H1 (cell line): Measurements from ENCODE around the gene TUBA4B. TPM values are rescaled to one million over a fixed set of nuclear protein-coding genes. Genes with fewer than 3 reads are reported as not detected.

Source experiments
- CTCF ChIA-PET: fragments of 300-600 bp; sonication (Branson Sonifier 250); formaldehyde crosslinking; loops from one replicate; lab custom pipeline; 2021; ENCODE audit not compliant: partially characterized antibody; lab: Charles Lee
- POLR2A ChIA-PET: fragments of 300-600 bp; sonication (Branson Sonifier 250); formaldehyde crosslinking; loops from one replicate; lab custom pipeline; 2021; ENCODE audit warnings: inconsistent platforms; ENCODE audit not compliant: partially characterized antibody; lab: Charles Lee
- DNase-seq, 2 experiments: peaks; one replicate each; pipeline versions ENCODE4 v3.0.0 to v3.0.0-alpha.2; 2010 to 2022; ENCODE audit warnings: low spot score in 2 of 2, low read depth in 1 of 2, mixed read lengths in 1 of 2
- FAIRE-seq: peaks from 2 replicates; lab custom pipeline; 2011; peaks lifted over from hg19 to GRCh38; lab: Jason Lieb, UNC
- H2AFZ ChIP-seq: 2 replicates; pipeline ENCODE4 v1.8.1; 2012; ENCODE audit warnings: low read length, inconsistent platforms
- H2AK5ac ChIP-seq: 2 replicates; pipeline ENCODE4 v1.6.1; 2013; ENCODE audit warnings: low read depth, low read length
- H2BK120ac ChIP-seq: replicated peaks from 2 replicates; pipeline ENCODE3; 2013; ENCODE audit warnings: low read depth, low read length, inconsistent platforms
- H2BK12ac ChIP-seq: 2 replicates; pipeline ENCODE4 v1.6.1; 2013; ENCODE audit warnings: low read depth, low read length
- H2BK15ac ChIP-seq: 2 replicates; pipeline ENCODE4 v1.6.1; 2013; ENCODE audit warnings: low read length
- H2BK20ac ChIP-seq: 2 replicates; pipeline ENCODE4 v1.6.1; 2013; ENCODE audit warnings: low read length
- H2BK5ac ChIP-seq: 2 replicates; pipeline ENCODE4 v1.6.1; 2013; ENCODE audit warnings: low read depth, low read length
- H3K14ac ChIP-seq: 2 replicates; pipeline ENCODE4 v1.6.1; 2013; ENCODE audit warnings: inconsistent platforms; ENCODE audit not compliant: insufficient read length
- H3K18ac ChIP-seq: 2 replicates; pipeline ENCODE4 v1.6.1; 2013; ENCODE audit warnings: low read length; ENCODE audit errors: extremely low read depth
- H3K23ac ChIP-seq: 2 replicates; pipeline ENCODE4 v1.6.1; 2013; ENCODE audit warnings: inconsistent platforms; ENCODE audit not compliant: insufficient read length
- H3K23me2 ChIP-seq: 2 replicates; pipeline ENCODE4 v1.6.1; 2013; ENCODE audit warnings: low read depth, low read length
- H3K27ac ChIP-seq: 2 replicates; pipeline ENCODE4 v1.6.1; 2011; ENCODE audit warnings: low read depth, low read length, inconsistent platforms
- H3K27me3 ChIP-seq, 4 experiments: replicated peaks in 1 of 4; 1 replicate in 1 of 4; 2 replicates in 3 of 4; pipeline versions ENCODE4 v1.6.1 to v1.8.1; 2011 to 2013; ENCODE audit warnings: low read length in 3 of 4, mild to moderate bottlenecking in 3 of 4, inconsistent platforms in 2 of 4, mixed read lengths in 2 of 4, moderate library complexity in 1 of 4; ENCODE audit not compliant: control insufficient read depth in 3 of 4, insufficient read depth in 3 of 4; ENCODE audit errors: extremely low read depth in 1 of 4
- H3K36me3 ChIP-seq, 4 experiments: 2 replicates each; pipeline versions ENCODE4 v1.6.1 to v1.8.1; 2011 to 2013; ENCODE audit warnings: mild to moderate bottlenecking in 4 of 4, low read length in 3 of 4, moderate library complexity in 2 of 4, control low read depth in 1 of 4, inconsistent platforms in 1 of 4; ENCODE audit not compliant: insufficient read depth in 4 of 4, control insufficient read depth in 2 of 4
- H3K4ac ChIP-seq: replicated peaks from 2 replicates; pipeline ENCODE3; 2013; ENCODE audit warnings: low read length, low read depth, mixed read lengths, inconsistent platforms; ENCODE audit not compliant: insufficient read length
- H3K4me1 ChIP-seq, 4 experiments: replicated peaks in 1 of 4; 1 replicate in 1 of 4; 2 replicates in 3 of 4; pipeline versions ENCODE4 v1.6.1 to v1.8.1; 2011 to 2013; ENCODE audit warnings: low read length in 3 of 4, inconsistent platforms in 2 of 4, mixed read lengths in 1 of 4; ENCODE audit not compliant: insufficient read depth in 4 of 4, control insufficient read depth in 3 of 4
- H3K4me2 ChIP-seq, 2 experiments: 2 replicates each; pipeline versions ENCODE4 v1.6.1 to v1.8.1; 2011 to 2013; ENCODE audit warnings: low read depth in 2 of 2, low read length in 2 of 2, control low read depth in 1 of 2, inconsistent platforms in 1 of 2, mild to moderate bottlenecking in 1 of 2; ENCODE audit not compliant: insufficient read depth in 1 of 2
- H3K4me3 ChIP-seq, 4 experiments: fragments of 200-600, 300-600 bp in 1 of 4; sonication (generic), shearing (Covaris generic), sonication (Bioruptor Twin) in 1 of 4; 2 replicates each; pipeline versions ENCODE4 v1.5.1 to v1.8.1; 2011 to 2016; ENCODE audit warnings: low read length in 4 of 4, low read depth in 3 of 4, control low read depth in 2 of 4, inconsistent platforms in 2 of 4, mild to moderate bottlenecking in 2 of 4, mixed read lengths in 1 of 4, moderate library complexity in 1 of 4; ENCODE audit not compliant: insufficient read depth in 2 of 4; ENCODE audit errors: extremely low read depth in 1 of 4
- H3K56ac ChIP-seq: replicated peaks from 2 replicates; pipeline ENCODE3; 2013; ENCODE audit warnings: low read depth, mild to moderate bottlenecking, mixed read lengths, low read length, inconsistent platforms; ENCODE audit not compliant: insufficient read length
- H3K79me1 ChIP-seq: 2 replicates; pipeline ENCODE4 v1.6.1; 2013; ENCODE audit warnings: low read depth, low read length, control low read depth
- H3K79me2 ChIP-seq, 2 experiments: 2 replicates each; pipeline versions ENCODE4 v1.6.1 to v1.8.1; 2012 to 2013; ENCODE audit warnings: low read length in 2 of 2, mild to moderate bottlenecking in 2 of 2, inconsistent platforms in 1 of 2; ENCODE audit not compliant: insufficient read depth in 2 of 2, control insufficient read depth in 1 of 2
- H3K9ac ChIP-seq, 4 experiments: replicated peaks in 1 of 4; 1 replicate in 1 of 4; 2 replicates in 3 of 4; pipeline versions ENCODE4 v1.6.1 to v1.8.1; 2011 to 2013; ENCODE audit warnings: low read depth in 3 of 4, low read length in 3 of 4, control low read depth in 2 of 4, mild to moderate bottlenecking in 2 of 4, moderate library complexity in 2 of 4, inconsistent platforms in 1 of 4; ENCODE audit errors: extremely low read depth in 1 of 4
- H3K9me3 ChIP-seq, 2 experiments: 2 replicates each; pipeline versions ENCODE4 v1.6.1 to v1.8.1; 2012 to 2013; ENCODE audit warnings: mild to moderate bottlenecking in 2 of 2, moderate library complexity in 2 of 2, control low read depth in 1 of 2, inconsistent platforms in 1 of 2, low read depth in 1 of 2, low read length in 1 of 2, mixed read lengths in 1 of 2; ENCODE audit not compliant: insufficient read depth in 2 of 2
- H4K20me1 ChIP-seq, 2 experiments: replicated peaks in 1 of 2; 2 replicates each; pipeline versions ENCODE3 to v1.8.1; 2011 to 2013; ENCODE audit warnings: inconsistent platforms in 2 of 2, low read length in 2 of 2, mild to moderate bottlenecking in 1 of 2; ENCODE audit not compliant: insufficient read depth in 2 of 2, control insufficient read depth in 1 of 2
- H4K5ac ChIP-seq: 2 replicates; pipeline ENCODE4 v1.6.1; 2013; ENCODE audit warnings: low read length, low read depth, mixed read lengths, inconsistent platforms; ENCODE audit not compliant: insufficient read length
- H4K8ac ChIP-seq: 2 replicates; pipeline ENCODE4 v1.8.0; 2013; ENCODE audit warnings: mild to moderate bottlenecking, moderate library complexity, low read length, inconsistent platforms; ENCODE audit not compliant: insufficient read depth; ENCODE audit errors: extremely low read depth
- H4K91ac ChIP-seq: replicated peaks from 2 replicates; pipeline ENCODE3; 2013; ENCODE audit warnings: low read length, mixed read lengths, inconsistent platforms; ENCODE audit not compliant: insufficient read length
- HDAC2 ChIP-seq, 2 experiments: fragments of 300-600 bp in 1 of 2; sonication (generic) in 1 of 2; IDR thresholded peaks; 2 replicates each; pipeline ENCODE4 v1.6.1; 2011 to 2012; ENCODE audit warnings: low read depth in 2 of 2, low read length in 2 of 2, mild to moderate bottlenecking in 2 of 2, moderate library complexity in 2 of 2, borderline replicate concordance in 1 of 2, inconsistent platforms in 1 of 2
- TBP ChIP-seq: IDR thresholded peaks from 2 replicates; pipeline ENCODE4 v1.6.1; 2011; ENCODE audit warnings: low read depth, low read length, improper control_type of control experiment
- WGBS, 2 experiments: shearing (Covaris generic) in 1 of 2; methylation state at CpG; one replicate each; pipeline versions ENCODE4 v1.1.6 to v1.1.7; 2013 to 2015; ENCODE audit warnings: low lambda C conversion rate in 2 of 2, mixed read lengths in 2 of 2, inconsistent platforms in 1 of 2, low coverage in 1 of 2, missing lambda C conversion rate in 1 of 2; ENCODE audit not compliant: insufficient replicate concordance in 2 of 2, insufficient coverage in 1 of 2, insufficient read length in 1 of 2; ENCODE audit errors: extremely low coverage in 1 of 2, missing lambda C conversion rate in 1 of 2; 5-methylcytosine and 5-hydroxymethylcytosine counted together
- polyA plus RNA-seq, 7 experiments: library from polyadenylated mRNA; depleted of rRNA in 3 of 7; stranded (reverse) in 5 of 7; unstranded in 2 of 7; fragments of >200 nt in 5 of 7; fragments of 200-250 nt in 2 of 7; gene quantifications; 1 replicate in 5 of 7; 2 replicates in 1 of 7; 4 replicates in 1 of 7; pipeline versions ENCODE4 v1.2.1 to v1.2.3, GENCODE V29; 2011 to 2013; ENCODE audit warnings: missing spikeins in 2 of 7, mixed read lengths in 2 of 7
- total RNA-seq: library from RNA; stranded (reverse); fragmentation: NEBNext Ultra II Directional; extraction: Animal tissue kit (Norgen Biotek cat#: 25700); gene quantifications from 2 replicates; pipeline ENCODE4 v1.2.1, GENCODE V29; 2021
- TF ChIP-seq, protein P1 (sequence below): IDR thresholded peaks from 2 replicates; pipeline ENCODE4 v1.6.1; 2012; ENCODE audit warnings: inconsistent platforms

TUBA4B gene
- total and polyA plus RNA-seq, 2 of the 8 experiments (the other 6 are each of a cell fraction or from before 2014, with no cell fraction given): 0.08 to 0.24 TPM

DNA sequence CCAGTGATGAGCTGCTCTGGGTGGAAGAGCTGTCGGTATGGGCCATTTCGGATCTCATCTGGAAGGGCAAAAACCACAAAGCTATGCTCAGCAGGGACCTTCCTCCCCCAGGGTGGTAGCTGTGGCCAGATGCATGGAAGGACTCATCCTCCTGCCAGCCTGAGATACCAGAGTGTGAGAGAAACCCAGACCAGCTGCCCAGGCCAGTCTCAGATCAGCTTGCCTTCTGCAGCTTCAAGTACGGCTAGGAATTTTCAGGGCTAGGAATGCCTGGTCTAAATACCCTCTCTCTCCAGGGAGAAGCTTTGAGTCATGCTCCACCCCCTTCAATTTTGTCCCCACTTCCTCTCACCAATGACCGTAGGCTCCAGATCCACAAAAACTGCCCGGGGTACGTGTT lies 1.4 kb upstream of the TUBA4B start:
- Histone ChIP-seq H2BK5ac (no peak overlapping the region), H3K9me3 (no peaks in the 10 kb centered on the region), H3K4me2 (peak overlapping the region; percentile 31 to 92; a peak in 2 of 4 replicates), H3K79me2 (no peaks in the 10 kb centered on the region), H4K20me1 (peaks cover 0 to 2% of the 10 kb centered on the region in 2 experiments), H4K8ac (no peak overlapping the region), H3K18ac (no peak overlapping the region), H2BK120ac (no peak overlapping the region), H3K9ac (no peak overlapping the region), H4K5ac (no peak overlapping the region), H3K23me2 (peaks cover 17% of the 10 kb centered on the region), H3K36me3 (peaks cover 0 to 9% (median 5%) of the 10 kb centered on the region in 4 experiments; a peak in 5 of 8 replicates), H3K56ac (no peak overlapping the region), H3K79me1 (peaks cover 2% of the 10 kb centered on the region; the same call in 1 of the 2 replicates), H3K23ac (no peak overlapping the region), H3K27ac (no peak overlapping the region), H3K4me1 (peaks cover 5 to 14% (median 9%) of the 10 kb centered on the region in 4 experiments), H3K27me3 (peaks cover 16 to 43% (median 35%) of the 10 kb centered on the region in 4 experiments), H2AK5ac (no peak overlapping the region), H3K4me3 (no peak overlapping the region), H3K4ac (no peak overlapping the region), H2BK20ac (no peak overlapping the region), H2BK15ac (0 out of 2 replicates have a peak overlapping the region, but pooled peaks have one; percentile 23), H3K14ac (no peak overlapping the region), H2BK12ac (no peak overlapping the region), H4K91ac (no peak overlapping the region), H2AFZ (no peak overlapping the region)
- FAIRE-seq: no peak
- no peak for DNase-seq
- WGBS, 2 experiments: 86% methylated on average over 6 of the region's 6 CpGs; no CpG with 5 or more reads in 1 of the 2 experiments
- TF ChIP-seq HDAC2 (IDR thresholded peaks at IDR 0.05; ENCODE audit: borderline replicate concordance in 1 of 2, low read depth in 2 of 2, low read length in 2 of 2) (no peak), TBP (no peak)
- TF ChIP-seq, protein P1, sequence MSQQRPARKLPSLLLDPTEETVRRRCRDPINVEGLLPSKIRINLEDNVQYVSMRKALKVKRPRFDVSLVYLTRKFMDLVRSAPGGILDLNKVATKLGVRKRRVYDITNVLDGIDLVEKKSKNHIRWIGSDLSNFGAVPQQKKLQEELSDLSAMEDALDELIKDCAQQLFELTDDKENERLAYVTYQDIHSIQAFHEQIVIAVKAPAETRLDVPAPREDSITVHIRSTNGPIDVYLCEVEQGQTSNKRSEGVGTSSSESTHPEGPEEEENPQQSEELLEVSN: no peak
- POLR2A ChIA-PET: interaction anchor here (1.8 to 14.9 kb wide), 9 partner anchors 10 to 46 kb away, joined by 6 to 190 read pairs (median 15); partner anchors contain the start of genes ABCB6, ANKZF1, ATG9A and DNAJB2
- CTCF ChIA-PET: interaction anchor here (0.7 to 6.6 kb wide), 8 partner anchors 10 to 97 kb away, joined by 3 to 118 read pairs (median 4); partner anchors contain the start of gene DNAJB2
